IMR-90 (cell line): ENCODE measurements around the gene STK10.

ENCODE experiments used
- BHLHE40 ChIP-seq: fragments of 150-350 bp; IDR thresholded peaks from 2 replicates; pipeline ENCODE4 v1.6.1; 2016; ENCODE audit warnings: mild to moderate bottlenecking, low read depth, low read length
- CEBPB ChIP-seq: IDR thresholded peaks from 2 replicates; pipeline ENCODE4 v1.6.1; 2012; ENCODE audit warnings: low read depth, low read length, improper control_type of control experiment
- CHD1 ChIP-seq: IDR thresholded peaks from 2 replicates; pipeline ENCODE4 v1.6.1; 2012; ENCODE audit warnings: low read depth, low read length, improper control_type of control experiment
- FOS ChIP-seq: fragments of 150-350 bp; IDR thresholded peaks from 2 replicates; pipeline ENCODE4 v1.6.1; 2016; ENCODE audit warnings: low read depth, low read length
- MAZ ChIP-seq: IDR thresholded peaks from 2 replicates; pipeline ENCODE4 v1.6.1; 2012; ENCODE audit warnings: low read depth, mild to moderate bottlenecking, low read length, improper control_type of control experiment, moderate library complexity, borderline replicate concordance
- MXI1 ChIP-seq: IDR thresholded peaks from 2 replicates; pipeline ENCODE4 v1.6.1; 2012; ENCODE audit warnings: low read depth, mild to moderate bottlenecking, low read length, moderate library complexity, borderline replicate concordance
- POLR2A ChIP-seq: IDR thresholded peaks from 2 replicates; pipeline ENCODE4 v1.6.1; 2012; ENCODE audit warnings: mild to moderate bottlenecking, low read depth, low read length
- RAD21 ChIP-seq: IDR thresholded peaks from 2 replicates; pipeline ENCODE4 v1.6.1; 2012; ENCODE audit warnings: low read length, improper control_type of control experiment
- SMC3 ChIP-seq: fragments of 150-350 bp; IDR thresholded peaks from 2 replicates; pipeline ENCODE4 v1.6.1; 2016; ENCODE audit warnings: low read depth, mild to moderate bottlenecking, antibody characterized with exemption, low read length, moderate library complexity
- TF ChIP-seq, protein P1 (sequence below): conservative IDR thresholded peaks from 2 replicates; pipeline ENCODE4 v1.5.1; 2012; ENCODE audit warnings: mild to moderate bottlenecking, low read depth, low read length, improper control_type of control experiment
- TF ChIP-seq, protein P2 (sequence below): fragments of 150-350 bp; IDR thresholded peaks from 2 replicates; pipeline ENCODE4 v1.6.1; 2017; ENCODE audit warnings: mild to moderate bottlenecking, antibody characterized with exemption, low read length, low read depth
- TF ChIP-seq, protein P3 (sequence below): fragments of 150-350 bp; IDR thresholded peaks from 2 replicates; pipeline ENCODE4 v1.6.1; 2016; ENCODE audit warnings: low read depth, mild to moderate bottlenecking, low read length, moderate library complexity, borderline replicate concordance

DNA sequence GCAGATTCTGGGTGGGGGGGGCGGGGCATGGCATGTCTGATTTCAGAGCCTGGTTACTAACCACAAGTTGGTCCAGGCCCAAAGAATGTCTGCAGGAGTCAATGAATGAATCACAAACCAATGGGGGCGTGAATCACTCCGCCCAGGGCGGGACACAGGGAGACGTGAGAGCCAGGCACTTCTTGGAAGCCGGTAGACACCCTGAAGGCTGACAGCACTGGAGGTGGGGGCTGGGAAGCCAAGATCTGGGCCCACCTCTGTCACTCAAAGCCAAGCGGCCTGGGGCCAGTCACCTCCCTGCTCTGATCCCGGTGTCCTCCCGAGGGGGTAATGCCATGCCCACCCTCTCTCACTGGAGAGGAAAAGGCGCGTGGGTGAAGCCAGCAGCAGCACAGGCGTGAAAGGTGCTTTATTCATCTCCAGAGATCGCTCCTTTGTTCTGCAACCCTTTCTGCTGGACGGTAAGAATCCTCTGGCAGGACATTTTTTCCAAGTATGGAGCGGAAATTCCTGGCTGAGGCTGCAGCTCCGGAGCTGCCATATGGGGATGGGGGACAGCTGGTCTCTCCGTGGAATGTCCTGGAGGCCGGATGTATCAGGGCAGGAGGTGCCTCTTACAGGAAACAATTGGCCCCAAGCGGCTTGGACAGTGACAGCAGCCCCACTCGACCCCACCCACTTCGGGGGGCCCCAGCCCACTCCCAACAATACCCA lies 85.0 kb downstream of the STK10 start:
- TF ChIP-seq, protein P1, sequence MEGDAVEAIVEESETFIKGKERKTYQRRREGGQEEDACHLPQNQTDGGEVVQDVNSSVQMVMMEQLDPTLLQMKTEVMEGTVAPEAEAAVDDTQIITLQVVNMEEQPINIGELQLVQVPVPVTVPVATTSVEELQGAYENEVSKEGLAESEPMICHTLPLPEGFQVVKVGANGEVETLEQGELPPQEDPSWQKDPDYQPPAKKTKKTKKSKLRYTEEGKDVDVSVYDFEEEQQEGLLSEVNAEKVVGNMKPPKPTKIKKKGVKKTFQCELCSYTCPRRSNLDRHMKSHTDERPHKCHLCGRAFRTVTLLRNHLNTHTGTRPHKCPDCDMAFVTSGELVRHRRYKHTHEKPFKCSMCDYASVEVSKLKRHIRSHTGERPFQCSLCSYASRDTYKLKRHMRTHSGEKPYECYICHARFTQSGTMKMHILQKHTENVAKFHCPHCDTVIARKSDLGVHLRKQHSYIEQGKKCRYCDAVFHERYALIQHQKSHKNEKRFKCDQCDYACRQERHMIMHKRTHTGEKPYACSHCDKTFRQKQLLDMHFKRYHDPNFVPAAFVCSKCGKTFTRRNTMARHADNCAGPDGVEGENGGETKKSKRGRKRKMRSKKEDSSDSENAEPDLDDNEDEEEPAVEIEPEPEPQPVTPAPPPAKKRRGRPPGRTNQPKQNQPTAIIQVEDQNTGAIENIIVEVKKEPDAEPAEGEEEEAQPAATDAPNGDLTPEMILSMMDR, result no peak
- TF ChIP-seq FOS (peak; percentile 66), POLR2A (no peak; the same call in 1 of the 2 replicates), SMC3 (no peak), CEBPB (no peak), MXI1 (peak; percentile 70; the same call in 1 of the 2 replicates), BHLHE40 (0 out of 2 replicates have a peak, but pooled peaks have one; percentile 46), RAD21 (no peak), MAZ (peak; percentile 38; the same call in 1 of the 2 replicates), CHD1 (no peak)
- TF ChIP-seq, protein P2, sequence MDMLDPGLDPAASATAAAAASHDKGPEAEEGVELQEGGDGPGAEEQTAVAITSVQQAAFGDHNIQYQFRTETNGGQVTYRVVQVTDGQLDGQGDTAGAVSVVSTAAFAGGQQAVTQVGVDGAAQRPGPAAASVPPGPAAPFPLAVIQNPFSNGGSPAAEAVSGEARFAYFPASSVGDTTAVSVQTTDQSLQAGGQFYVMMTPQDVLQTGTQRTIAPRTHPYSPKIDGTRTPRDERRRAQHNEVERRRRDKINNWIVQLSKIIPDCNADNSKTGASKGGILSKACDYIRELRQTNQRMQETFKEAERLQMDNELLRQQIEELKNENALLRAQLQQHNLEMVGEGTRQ, result no peak
- TF ChIP-seq, protein P3, sequence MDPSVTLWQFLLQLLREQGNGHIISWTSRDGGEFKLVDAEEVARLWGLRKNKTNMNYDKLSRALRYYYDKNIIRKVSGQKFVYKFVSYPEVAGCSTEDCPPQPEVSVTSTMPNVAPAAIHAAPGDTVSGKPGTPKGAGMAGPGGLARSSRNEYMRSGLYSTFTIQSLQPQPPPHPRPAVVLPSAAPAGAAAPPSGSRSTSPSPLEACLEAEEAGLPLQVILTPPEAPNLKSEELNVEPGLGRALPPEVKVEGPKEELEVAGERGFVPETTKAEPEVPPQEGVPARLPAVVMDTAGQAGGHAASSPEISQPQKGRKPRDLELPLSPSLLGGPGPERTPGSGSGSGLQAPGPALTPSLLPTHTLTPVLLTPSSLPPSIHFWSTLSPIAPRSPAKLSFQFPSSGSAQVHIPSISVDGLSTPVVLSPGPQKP, result no peak
